CD14-positive monocyte (primary cell): Measurements from ENCODE around the gene FRMPD2. TPM values are rescaled to one million over a fixed set of nuclear protein-coding genes. Genes with fewer than 3 reads are reported as not detected.

Experiments used
- DNase-seq, 3 donors: peaks; one replicate each; pipeline ENCODE4 v3.0.0-alpha.2; 2011 to 2022
- H2AFZ ChIP-seq: 2 replicates; pipeline ENCODE4 v1.6.0; 2012; ENCODE audit warnings: mild to moderate bottlenecking, low read depth, low read length, inconsistent platforms; ENCODE audit not compliant: insufficient read depth, poor library complexity, severe bottlenecking
- H3K27ac ChIP-seq, 2 donors: 1 replicate in 1 of 2; 2 replicates in 1 of 2; pipeline ENCODE4 v1.5.1; 2012 to 2013; ENCODE audit warnings: low read length in 2 of 2, control low read depth in 1 of 2, inconsistent platforms in 1 of 2, low read depth in 1 of 2, mild to moderate bottlenecking in 1 of 2
- H3K27me3 ChIP-seq, 2 donors: one replicate each; pipeline versions ENCODE4 v1.6.0 to v1.6.1; 2011 to 2013; ENCODE audit warnings: low read length in 2 of 2; ENCODE audit not compliant: control insufficient read depth in 2 of 2, insufficient read depth in 2 of 2
- H3K36me3 ChIP-seq, 2 donors: replicated peaks in 1 of 2; 1 replicate in 1 of 2; 2 replicates in 1 of 2; pipeline versions ENCODE4 v1.5.1 to v1.6.1; 2012 to 2013; ENCODE audit warnings: low read length in 2 of 2, control low read depth in 1 of 2, inconsistent platforms in 1 of 2, mild to moderate bottlenecking in 1 of 2; ENCODE audit not compliant: insufficient read depth in 2 of 2, control insufficient read depth in 1 of 2
- H3K4me1 ChIP-seq, 2 donors: 1 replicate in 1 of 2; 2 replicates in 1 of 2; pipeline versions ENCODE4 v1.5.1 to v1.6.1; 2012 to 2013; ENCODE audit warnings: low read length in 2 of 2, control low read depth in 1 of 2, inconsistent platforms in 1 of 2, mild to moderate bottlenecking in 1 of 2, moderate library complexity in 1 of 2; ENCODE audit not compliant: insufficient read depth in 2 of 2, control insufficient read depth in 1 of 2
- H3K4me2 ChIP-seq: replicated peaks from 2 replicates; pipeline ENCODE3; 2012; ENCODE audit warnings: low read length, moderate library complexity, mild to moderate bottlenecking; ENCODE audit not compliant: poor library complexity, severe bottlenecking; ENCODE audit errors: extremely low read depth
- H3K4me3 ChIP-seq, 3 experiments: fragments of 200-600 bp in 1 of 3; sonication (generic) in 1 of 3; replicated peaks in 1 of 3; 1 replicate in 2 of 3; 2 replicates in 1 of 3; pipeline ENCODE4 v1.5.1; 2011 to 2013; ENCODE audit warnings: low read length in 3 of 3, mild to moderate bottlenecking in 3 of 3, control low read depth in 2 of 3, low read depth in 2 of 3, inconsistent platforms in 1 of 3, moderate library complexity in 1 of 3
- H3K79me2 ChIP-seq: 2 replicates; pipeline ENCODE4 v1.6.0; 2012; ENCODE audit warnings: mild to moderate bottlenecking, control low read depth, inconsistent platforms, low read length, moderate library complexity; ENCODE audit not compliant: insufficient read depth
- H3K9ac ChIP-seq: 2 replicates; pipeline ENCODE4 v1.6.0; 2017; ENCODE audit warnings: low read length, mild to moderate bottlenecking; ENCODE audit not compliant: insufficient read depth, poor library complexity, severe bottlenecking
- H3K9me3 ChIP-seq, 2 donors: replicated peaks in 1 of 2; 1 replicate in 1 of 2; 2 replicates in 1 of 2; pipeline versions ENCODE4 v1.5.1 to v1.6.1; 2012 to 2013; ENCODE audit warnings: low read length in 2 of 2, control low read depth in 1 of 2; ENCODE audit not compliant: control insufficient read depth in 1 of 2, insufficient read depth in 1 of 2
- H4K20me1 ChIP-seq: 2 replicates; pipeline ENCODE4 v1.6.0; 2012; ENCODE audit warnings: mild to moderate bottlenecking, low read length, control low read depth, moderate library complexity; ENCODE audit not compliant: insufficient read depth
- H3K27ac Mint-ChIP-seq, 7 donors: one replicate each; pipeline ENCODE4 v1.8.0; 2020; ENCODE audit warnings: mild to moderate bottlenecking in 7 of 7, mixed read lengths in 7 of 7, moderate library complexity in 6 of 7, inconsistent platforms in 2 of 7
- H3K27me3 Mint-ChIP-seq, 3 donors: one replicate each; pipeline ENCODE4 v1.8.0; 2021 to 2022; ENCODE audit warnings: low read depth in 3 of 3, mild to moderate bottlenecking in 3 of 3, mixed read lengths in 3 of 3, moderate library complexity in 3 of 3, inconsistent platforms in 1 of 3
- H3K36me3 Mint-ChIP-seq, 2 donors: one replicate each; pipeline ENCODE4 v1.8.0; 2020; ENCODE audit warnings: mixed read lengths in 2 of 2, inconsistent platforms in 1 of 2, mild to moderate bottlenecking in 1 of 2
- H3K4me1 Mint-ChIP-seq: one replicate; pipeline ENCODE4 v1.8.0; 2020; ENCODE audit warnings: mild to moderate bottlenecking, mixed read lengths
- H3K4me3 Mint-ChIP-seq, 2 donors: one replicate each; pipeline ENCODE4 v1.8.0; 2020; ENCODE audit warnings: mild to moderate bottlenecking in 2 of 2, mixed read lengths in 2 of 2, moderate library complexity in 1 of 2
- H3K9me3 Mint-ChIP-seq, 7 donors: one replicate each; pipeline ENCODE4 v1.8.0; 2020 to 2022; ENCODE audit warnings: mixed read lengths in 7 of 7, mild to moderate bottlenecking in 6 of 7, moderate library complexity in 6 of 7, inconsistent platforms in 2 of 7
- CTCF ChIP-seq: fragments of 200-600 bp; IDR thresholded peaks from one replicate; pipeline ENCODE4 v1.8.0; 2022; ENCODE audit warnings: antibody characterized with exemption, mild to moderate bottlenecking
- WGBS: methylation state at CpG from one replicate; pipeline ENCODE4 v1.1.5; 2013; ENCODE audit warnings: missing lambda C conversion rate; ENCODE audit not compliant: insufficient coverage; 5-methylcytosine and 5-hydroxymethylcytosine counted together
- intact Hi-C, 2 donors: fragments of 100-400 bp; cut with micrococcal nuclease; formaldehyde crosslinking; loops; one replicate each; pipeline versions ENCODE4 v1.15.0 to v1.15.1; 2023
- polyA plus RNA-seq, 3 donors: library from polyadenylated mRNA; depleted of rRNA in 1 of 3; unstranded in 2 of 3; stranded (reverse) in 1 of 3; fragments of 300-500 nt in 2 of 3; fragments of >200 nt in 1 of 3; fragmentation: Illumina TruSeq in 2 of 3; gene quantifications; 1 replicate in 2 of 3; 2 replicates in 1 of 3; pipeline ENCODE4 v1.2.3, GENCODE V29; 2012 to 2021

The FRMPD2 gene
- polyA plus RNA-seq, 3 donors: not detected

GRCh38 chr10:48210391-48210790 lies 64.1 kb downstream of the FRMPD2 start:
- WGBS: 100% methylated on average over 7 of the region's 9 CpGs
- Histone ChIP-seq H3K27me3 (no peaks in the 10 kb centered on the region), H3K36me3 (no peaks in the 10 kb centered on the region), H3K27ac (no peak overlapping the region), H2AFZ (no peak overlapping the region), H3K9me3 (no peaks in the 10 kb centered on the region), H4K20me1 (no peaks in the 10 kb centered on the region), H3K4me2 (no peak overlapping the region), H3K4me3 (no peak overlapping the region), H3K4me1 (no peaks in the 10 kb centered on the region), H3K79me2 (no peaks in the 10 kb centered on the region), H3K9ac (no peak overlapping the region)
- no peak for TF ChIP-seq CTCF
- no peak overlapping the region for H3K27ac Mint-ChIP-seq
- peaks cover 0 to 4% (median 4%) of the 10 kb centered on the region in 3 donors for H3K27me3 Mint-ChIP-seq
- H3K36me3 Mint-ChIP-seq: no peaks in the 10 kb centered on the region
- DNase-seq: no peak
- H3K9me3 Mint-ChIP-seq: no peaks in the 10 kb centered on the region
- intact Hi-C loops: no loop called here
- no peak overlapping the region for H3K4me3 Mint-ChIP-seq
- no peaks in the 10 kb centered on the region for H3K4me1 Mint-ChIP-seq

DNA sequence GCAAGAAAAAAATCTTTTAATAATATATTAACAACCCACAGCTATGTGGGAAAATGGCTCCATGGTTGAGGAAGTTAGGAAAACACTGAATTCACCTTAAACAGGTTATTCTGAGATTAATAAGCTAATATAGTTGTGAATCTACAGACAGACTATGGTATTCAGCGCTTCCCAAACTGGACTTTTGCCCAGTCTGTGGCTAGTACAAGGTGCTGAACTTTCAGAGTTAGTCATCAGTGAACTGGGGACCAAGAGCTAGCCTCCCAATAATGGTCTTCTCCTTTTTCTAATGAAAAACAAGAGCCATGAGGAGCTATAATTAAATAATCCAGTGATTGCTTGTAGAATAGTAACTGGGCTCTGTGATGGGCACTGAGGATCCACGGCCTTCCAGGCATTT lies 65.3 kb downstream of the FRMPD2 start:
- H3K4me3 ChIP-seq: no peak overlapping the region
- no peak overlapping the region for H3K27ac Mint-ChIP-seq

More for the DNA sequence above, 65.3 kb downstream of the FRMPD2 start:
- H3K27me3 Mint-ChIP-seq: peaks cover 0 to 4% (median 4%) of the 10 kb centered on the region in 3 donors
- H4K20me1 ChIP-seq: no peaks in the 10 kb centered on the region
- H3K4me2 ChIP-seq: no peak overlapping the region
- 83% methylated on average over 1 of the region's 2 CpGs for WGBS
- no peaks in the 10 kb centered on the region for H3K4me1 ChIP-seq
- H3K9me3 ChIP-seq: no peaks in the 10 kb centered on the region
- no peak for TF ChIP-seq CTCF
- no peaks in the 10 kb centered on the region for H3K27me3 ChIP-seq
- no peaks in the 10 kb centered on the region for H3K36me3 Mint-ChIP-seq
- H3K27ac ChIP-seq: no peak overlapping the region
- no peak for DNase-seq
- H3K9me3 Mint-ChIP-seq: no peaks in the 10 kb centered on the region
- intact Hi-C loops: no loop called here
- no peak overlapping the region for H3K4me3 Mint-ChIP-seq
- no peaks in the 10 kb centered on the region for H3K79me2 ChIP-seq
- H3K9ac ChIP-seq: no peak overlapping the region
- H3K4me1 Mint-ChIP-seq: no peaks in the 10 kb centered on the region
- H3K36me3 ChIP-seq: no peaks in the 10 kb centered on the region
- H2AFZ ChIP-seq: no peak overlapping the region
